Measurements from ENCODE around the gene CTR9.

GRCh38 chr11:10808235-10808552 lies 57.1 kb downstream of the CTR9 start:
- TF ChIP-seq CTCF (IDR thresholded peaks at IDR 0.05; ENCODE audit: low read depth, low read length), result no peak
- no peak for TF ChIP-seq EZH2phosphoT487 (IDR thresholded peaks at IDR 0.05; ENCODE audit: low read depth)

All from OCI-LY3 (cell line).